Smooth muscle cell (in vitro differentiated cells): ENCODE data around the gene DIP2B. TPM values are rescaled to one million over a fixed set of nuclear protein-coding genes. Genes with fewer than 3 reads are reported as not detected.

Source experiments
- DNase-seq: peaks from one replicate; lab custom pipeline; 2025; ENCODE audit not compliant: unreplicated experiment; lab: John Stamatoyannopoulos, UW
- H2AFZ ChIP-seq: fragments of 200-600 bp; sonication (generic); 2 replicates; pipeline ENCODE4 v1.6.0; 2016; ENCODE audit warnings: antibody characterized with exemption, low read depth, mild to moderate bottlenecking
- H3F3A ChIP-seq: fragments of 200-600 bp; sonication (generic); 2 replicates; pipeline ENCODE4 v1.6.0; 2017; ENCODE audit warnings: antibody characterized with exemption, low read depth
- H3K27ac ChIP-seq: fragments of 200-600 bp; sonication (generic); 2 replicates; pipeline ENCODE4 v1.5.1; 2016; ENCODE audit warnings: low read depth, mild to moderate bottlenecking
- H3K27me3 ChIP-seq: fragments of 200-600 bp; sonication (generic); 2 replicates; pipeline ENCODE4 v1.6.1; 2016; ENCODE audit warnings: low read depth, mild to moderate bottlenecking
- H3K36me3 ChIP-seq: fragments of 200-600 bp; sonication (generic); 2 replicates; pipeline ENCODE4 v1.5.1; 2016; ENCODE audit warnings: low read depth
- H3K4me1 ChIP-seq: fragments of 200-600 bp; sonication (generic); 2 replicates; pipeline ENCODE4 v1.5.1; 2016; ENCODE audit warnings: low read depth
- H3K4me2 ChIP-seq: fragments of 200-600 bp; sonication (generic); 2 replicates; pipeline ENCODE4 v1.6.0; 2016; ENCODE audit warnings: mild to moderate bottlenecking
- H3K4me3 ChIP-seq: fragments of 200-600 bp; sonication (generic); 2 replicates; pipeline ENCODE4 v1.5.1; 2016; ENCODE audit warnings: mild to moderate bottlenecking
- H3K79me2 ChIP-seq: fragments of 200-600 bp; sonication (generic); 2 replicates; pipeline ENCODE4 v1.6.0; 2016; ENCODE audit warnings: low read depth, mild to moderate bottlenecking
- H3K9ac ChIP-seq: fragments of 200-600 bp; sonication (generic); 2 replicates; pipeline ENCODE4 v1.6.0; 2016; ENCODE audit warnings: low read depth
- H3K9me3 ChIP-seq: fragments of 200-600 bp; sonication (generic); replicated peaks from 2 replicates; pipeline ENCODE4 v1.5.1; 2016; ENCODE audit warnings: low read depth
- H4K20me1 ChIP-seq: fragments of 200-600 bp; sonication (generic); 2 replicates; pipeline ENCODE4 v1.6.0; 2016; ENCODE audit warnings: low read depth
- CTCF ChIP-seq: fragments of 200-600 bp; sonication (generic); IDR thresholded peaks from 2 replicates; pipeline ENCODE4 v1.5.1; 2017; ENCODE audit warnings: borderline replicate concordance, mild to moderate bottlenecking, antibody characterized with exemption; ENCODE audit not compliant: insufficient read depth, poor library complexity, severe bottlenecking
- WGBS: methylation state at CpG from one replicate; pipeline ENCODE4 v1.1.7; 2016; ENCODE audit warnings: low lambda C conversion rate; 5-methylcytosine and 5-hydroxymethylcytosine counted together
- polyA plus RNA-seq: library from polyadenylated mRNA; unstranded; fragments of >200 nt; fragmentation: Nextera tagmentation; extraction: Ambion mirVana; gene quantifications from 2 replicates; pipeline ENCODE4 v1.2.1, GENCODE V29; 2016
- total RNA-seq: library from RNA; depleted of rRNA; stranded (reverse); fragments of >200 nt; gene quantifications from 2 replicates; pipeline ENCODE4 v1.2.3, GENCODE V29; 2014

DIP2B gene
- total and polyA plus RNA-seq, 2 experiments from 2014 or later, result 5.8 to 35.2 TPM

DNA sequence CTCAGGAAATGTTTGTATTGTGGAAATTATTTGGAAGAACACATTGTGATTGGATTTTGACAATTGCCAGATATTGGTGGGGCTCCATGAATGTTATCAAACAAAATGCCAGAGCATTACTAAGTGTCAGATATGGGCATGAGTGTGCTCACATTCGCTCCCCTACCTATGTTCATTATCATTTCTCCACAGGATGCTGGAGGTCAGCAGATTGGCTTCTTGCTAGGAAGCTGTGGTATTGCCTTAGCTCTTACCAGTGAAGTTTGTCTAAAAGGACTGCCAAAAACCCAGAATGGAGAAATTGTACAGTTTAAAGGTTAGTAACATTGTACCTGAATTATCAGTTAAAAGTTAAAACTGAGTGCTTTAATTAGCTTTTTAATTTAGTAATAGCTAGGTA lies 180.9 kb downstream of the DIP2B start:
- Histone ChIP-seq H3F3A (no peaks in the 10 kb centered on the region), H2AFZ (no peak overlapping the region), H3K4me3 (no peak overlapping the region), H4K20me1 (no peaks in the 10 kb centered on the region), H3K79me2 (no peaks in the 10 kb centered on the region), H3K4me2 (no peak overlapping the region), H3K9me3 (no peaks in the 10 kb centered on the region), H3K9ac (no peak overlapping the region), H3K4me1 (peaks cover 4% of the 10 kb centered on the region), H3K27me3 (no peaks in the 10 kb centered on the region), H3K27ac (no peak overlapping the region), H3K36me3 (peaks cover 3% of the 10 kb centered on the region)
- 91% methylated on average over 1 of the region's 1 CpG for WGBS
- no peak for DNase-seq
- TF ChIP-seq CTCF, result no peak

DNA sequence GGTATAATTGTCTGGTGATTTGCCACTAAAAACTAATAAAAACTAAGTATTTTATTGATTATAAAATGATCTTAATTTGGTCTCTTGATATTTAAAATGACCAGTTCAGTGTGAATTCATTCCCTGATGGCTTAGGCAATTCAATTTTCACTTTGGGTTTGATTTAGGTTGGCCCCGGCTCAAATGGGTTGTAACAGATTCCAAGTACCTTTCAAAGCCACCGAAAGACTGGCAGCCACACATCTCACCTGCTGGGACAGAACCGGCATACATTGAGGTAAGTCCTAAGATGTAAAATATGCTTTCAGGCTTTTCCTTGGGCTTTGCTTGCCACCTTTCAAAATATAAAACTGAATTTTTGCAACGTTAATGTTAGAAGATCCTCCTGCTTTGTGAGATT lies 181.6 kb downstream of the DIP2B start:
- Histone ChIP-seq H3K4me1 (peaks cover 4% of the 10 kb centered on the region), H3K27me3 (no peaks in the 10 kb centered on the region), H3K9me3 (no peaks in the 10 kb centered on the region), H3K36me3 (peaks cover 3% of the 10 kb centered on the region), H2AFZ (no peak overlapping the region), H3K4me3 (no peak overlapping the region), H3K27ac (no peak overlapping the region), H3F3A (no peaks in the 10 kb centered on the region), H4K20me1 (no peaks in the 10 kb centered on the region), H3K79me2 (no peaks in the 10 kb centered on the region), H3K4me2 (no peak overlapping the region), H3K9ac (no peak overlapping the region)
- TF ChIP-seq CTCF, result no peak
- WGBS, result 98% methylated on average over 4 of the region's 4 CpGs
- no peak for DNase-seq

GRCh38 chr12:50686976-50687375 lies 182.2 kb downstream of the DIP2B start:
- H2AFZ ChIP-seq, result no peak overlapping the region
- H3K36me3 ChIP-seq, result no peaks in the 10 kb centered on the region
- no peaks in the 10 kb centered on the region for H3K79me2 ChIP-seq
- H3K4me2 ChIP-seq, result no peak overlapping the region
- no peaks in the 10 kb centered on the region for H3K9me3 ChIP-seq
- DNase-seq, result no peak
- TF ChIP-seq CTCF, result no peak
- no peaks in the 10 kb centered on the region for H3F3A ChIP-seq
- no peak overlapping the region for H3K4me3 ChIP-seq
- no peak overlapping the region for H3K27ac ChIP-seq
- H3K4me1 ChIP-seq, result peaks cover 4% of the 10 kb centered on the region
- H3K27me3 ChIP-seq, result no peaks in the 10 kb centered on the region
- WGBS, result 76% methylated on average over 2 of the region's 2 CpGs
- H4K20me1 ChIP-seq, result no peaks in the 10 kb centered on the region
- no peak overlapping the region for H3K9ac ChIP-seq

- no peaks in the 10 kb centered on the region for H3K79me2 ChIP-seq
Measured at GRCh38 chr12:50689437-50689836, 184.7 kb downstream of the DIP2B start.

More at GRCh38 chr12:50689437-50689836, 184.7 kb downstream of the DIP2B start:
- Histone ChIP-seq H3K4me3 (no peak overlapping the region), H3K4me2 (no peak overlapping the region), H2AFZ (no peak overlapping the region), H3K27ac (no peak overlapping the region), H3K9me3 (no peaks in the 10 kb centered on the region), H4K20me1 (no peaks in the 10 kb centered on the region), H3K4me1 (peaks cover 4% of the 10 kb centered on the region), H3K27me3 (no peaks in the 10 kb centered on the region), H3F3A (no peaks in the 10 kb centered on the region), H3K36me3 (peaks cover 3% of the 10 kb centered on the region), H3K9ac (no peak overlapping the region)
- no peak for DNase-seq
- no peak for TF ChIP-seq CTCF
- WGBS, result 17% methylated on average over 1 of the region's 1 CpG
